Type B pancreatic cell (in vitro differentiated cells): ENCODE data around the gene PTPRK. TPM values are rescaled to one million over a fixed set of nuclear protein-coding genes. Genes with fewer than 3 reads are reported as not detected.

Source experiments
- DNase-seq: peaks from one replicate; pipeline ENCODE4 v3.0.0; 2021; ENCODE audit warnings: mixed read lengths; ENCODE audit not compliant: unreplicated experiment; ENCODE audit errors: extremely low spot score
- H3K27ac Mint-ChIP-seq: 2 replicates; pipeline ENCODE4 v1.8.0; 2021; ENCODE audit warnings: mild to moderate bottlenecking, mixed read lengths
- H3K27me3 Mint-ChIP-seq: 2 replicates; pipeline ENCODE4 v1.8.0; 2021; ENCODE audit warnings: mixed read lengths
- H3K36me3 Mint-ChIP-seq: 2 replicates; pipeline ENCODE4 v1.8.0; 2021; ENCODE audit warnings: mixed read lengths
- H3K4me1 Mint-ChIP-seq: one replicate; pipeline ENCODE4 v1.8.0; 2021; ENCODE audit warnings: mixed read lengths; ENCODE audit not compliant: unreplicated experiment
- H3K4me3 Mint-ChIP-seq: 2 replicates; pipeline ENCODE4 v1.8.0; 2021; ENCODE audit warnings: mild to moderate bottlenecking, mixed read lengths
- H3K9me3 Mint-ChIP-seq: 2 replicates; pipeline ENCODE4 v1.8.0; 2021; ENCODE audit warnings: mixed read lengths
- CTCF ChIP-seq: fragments of 200-600 bp; sonication (generic); conservative IDR thresholded peaks from 2 replicates; pipeline ENCODE4 v1.5.0; 2021; ENCODE audit warnings: antibody characterized with exemption, mild to moderate bottlenecking
- total RNA-seq: library from RNA; stranded (reverse); gene quantifications from 2 replicates; pipeline ENCODE4 v1.2.1, GENCODE V29; 2021; ENCODE audit warnings: low replicate concordance

The PTPRK gene
- total RNA-seq, 1 donor from 2014 or later = 63.4 TPM

- no peak for TF ChIP-seq CTCF
- Mint-ChIP-seq H3K27ac (no peak overlapping the region), H3K4me1 (peaks cover 9% of the 10 kb centered on the region), H3K27me3 (no peaks in the 10 kb centered on the region), H3K4me3 (no peak overlapping the region), H3K9me3 (peaks cover 5% of the 10 kb centered on the region), H3K36me3 (peaks cover 14% of the 10 kb centered on the region)
- no peak for DNase-seq
These were observed 268.7 kb downstream of the PTPRK start for GRCh38 chr6:128251445-128252340.

DNA sequence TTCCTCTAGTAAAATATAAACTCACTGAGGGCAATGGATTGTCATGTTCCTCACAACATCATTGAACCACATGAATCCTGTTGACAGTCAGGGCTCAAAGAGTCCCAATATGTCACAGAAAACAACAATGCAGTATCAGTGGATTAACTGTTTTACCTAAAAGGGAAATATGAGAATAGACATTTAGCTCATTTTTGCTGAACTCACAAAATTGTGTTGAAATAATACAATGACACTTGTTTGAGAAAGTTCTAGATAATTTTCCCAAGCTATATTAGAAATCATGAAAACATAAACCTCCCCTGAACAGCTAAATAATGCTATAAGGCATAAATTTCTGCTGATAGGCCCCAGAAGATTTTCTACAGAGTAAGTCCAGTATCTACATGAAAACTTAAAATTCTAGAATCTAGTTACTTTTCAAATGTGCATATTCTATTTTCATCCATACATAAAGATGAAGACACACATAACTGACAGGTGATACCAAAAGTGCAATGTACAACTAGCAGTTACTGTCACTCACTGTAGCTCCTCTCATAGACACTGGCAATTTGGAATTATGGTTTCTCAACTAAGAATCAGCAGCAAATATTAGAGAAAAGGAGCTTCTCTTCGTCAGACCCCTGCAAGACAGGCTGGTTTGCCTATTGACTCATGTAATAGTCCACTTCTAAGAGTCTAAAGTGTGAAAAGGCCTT, 269.9 kb downstream of the PTPRK start:
- Mint-ChIP-seq H3K9me3 (peaks cover 5% of the 10 kb centered on the region), H3K27me3 (no peaks in the 10 kb centered on the region), H3K4me1 (peaks cover 13% of the 10 kb centered on the region), H3K36me3 (peaks cover 10% of the 10 kb centered on the region), H3K27ac (no peak overlapping the region), H3K4me3 (no peak overlapping the region)
- DNase-seq = no peak
- TF ChIP-seq CTCF = no peak

- no peaks in the 10 kb centered on the region for H3K27me3 Mint-ChIP-seq
- no peak for TF ChIP-seq CTCF
- H3K4me3 Mint-ChIP-seq = no peak overlapping the region
- peaks cover 13% of the 10 kb centered on the region for H3K4me1 Mint-ChIP-seq
- H3K36me3 Mint-ChIP-seq = peaks cover 10% of the 10 kb centered on the region
- no peak for DNase-seq
- no peak overlapping the region for H3K27ac Mint-ChIP-seq
- H3K9me3 Mint-ChIP-seq = peaks cover 5% of the 10 kb centered on the region
These were observed 271.0 kb downstream of the PTPRK start for GRCh38 chr6:128249429-128249828.

GRCh38 chr6:128246472-128247260, 273.7 kb downstream of the PTPRK start:
- H3K9me3 Mint-ChIP-seq = peaks cover 5% of the 10 kb centered on the region
- H3K4me1 Mint-ChIP-seq = peaks cover 5% of the 10 kb centered on the region
- DNase-seq = no peak
- no peak for TF ChIP-seq CTCF
- no peak overlapping the region for H3K4me3 Mint-ChIP-seq
- no peaks in the 10 kb centered on the region for H3K27me3 Mint-ChIP-seq
- peaks cover 13% of the 10 kb centered on the region for H3K36me3 Mint-ChIP-seq
- H3K27ac Mint-ChIP-seq = no peak overlapping the region

GRCh38 chr6:128244751-128245405, 275.5 kb downstream of the PTPRK start:
- peaks cover 8% of the 10 kb centered on the region for H3K36me3 Mint-ChIP-seq
- no peak for TF ChIP-seq CTCF
- no peaks in the 10 kb centered on the region for H3K27me3 Mint-ChIP-seq
- no peak overlapping the region for H3K4me3 Mint-ChIP-seq
- DNase-seq = no peak
- H3K9me3 Mint-ChIP-seq = no peaks in the 10 kb centered on the region
- H3K4me1 Mint-ChIP-seq = peaks cover 12% of the 10 kb centered on the region
- no peak overlapping the region for H3K27ac Mint-ChIP-seq
